Keratinocyte (primary cell): Measurements from ENCODE around the gene WRNIP1. TPM values are rescaled to one million over a fixed set of nuclear protein-coding genes. Genes with fewer than 3 reads are reported as not detected.

Source experiments
- DNase-seq: peaks from one replicate; pipeline ENCODE4 v3.0.0-alpha.2; 2011; ENCODE audit warnings: low read depth, missing footprints, low spot score
- FAIRE-seq: peaks from 2 replicates; lab custom pipeline; 2011; peaks lifted over from hg19 to GRCh38; lab: Jason Lieb, UNC
- H2AFZ ChIP-seq: 2 replicates; pipeline ENCODE4 v1.6.0; 2012; ENCODE audit warnings: low read length, control low read depth, inconsistent platforms; ENCODE audit not compliant: control insufficient read depth
- H3K27ac ChIP-seq: 2 replicates; pipeline ENCODE4 v1.5.1; 2011; ENCODE audit warnings: low read length; ENCODE audit not compliant: control insufficient read depth, insufficient read depth
- H3K27me3 ChIP-seq: 3 replicates; pipeline ENCODE4 v1.6.0; 2011; ENCODE audit warnings: low read length; ENCODE audit not compliant: control insufficient read depth, insufficient read depth; ENCODE audit errors: extremely low read depth
- H3K36me3 ChIP-seq, 2 experiments: 2 replicates in 1 of 2; 3 replicates in 1 of 2; pipeline ENCODE4 v1.5.1; 2011; ENCODE audit warnings: low read length in 2 of 2, mild to moderate bottlenecking in 1 of 2; ENCODE audit not compliant: control insufficient read depth in 2 of 2, insufficient read depth in 2 of 2; ENCODE audit errors: extremely low read depth in 1 of 2
- H3K4me1 ChIP-seq: 3 replicates; pipeline ENCODE4 v1.5.1; 2011; ENCODE audit warnings: low read length; ENCODE audit not compliant: control insufficient read depth, insufficient read depth; ENCODE audit errors: extremely low read depth
- H3K4me2 ChIP-seq: 3 replicates; pipeline ENCODE4 v1.6.0; 2011; ENCODE audit warnings: low read depth, low read length; ENCODE audit not compliant: control insufficient read depth, insufficient read depth; ENCODE audit errors: extremely low read depth
- H3K4me3 ChIP-seq, 3 experiments: fragments of 200-600 bp in 1 of 3; sonication (generic) in 1 of 3; 2 replicates in 2 of 3; 3 replicates in 1 of 3; pipeline ENCODE4 v1.5.1; 2011 to 2016; ENCODE audit warnings: low read length in 3 of 3, mild to moderate bottlenecking in 3 of 3, control low read depth in 2 of 3, inconsistent platforms in 1 of 3, low read depth in 1 of 3, mixed read lengths in 1 of 3, mixed run types in 1 of 3, moderate library complexity in 1 of 3; ENCODE audit not compliant: control insufficient read depth in 2 of 3, insufficient read depth in 2 of 3; ENCODE audit errors: extremely low read depth in 1 of 3
- H3K79me2 ChIP-seq: 2 replicates; pipeline ENCODE4 v1.6.0; 2012; ENCODE audit warnings: low read length; ENCODE audit not compliant: control insufficient read depth, insufficient read depth
- H3K9ac ChIP-seq: 3 replicates; pipeline ENCODE4 v1.6.0; 2011; ENCODE audit warnings: low read length; ENCODE audit not compliant: control insufficient read depth, insufficient read depth; ENCODE audit errors: extremely low read depth
- H3K9me1 ChIP-seq: 3 replicates; pipeline ENCODE4 v1.6.0; 2011; ENCODE audit warnings: low read length; ENCODE audit not compliant: control insufficient read depth, insufficient read depth; ENCODE audit errors: extremely low read depth
- H3K9me3 ChIP-seq: 2 replicates; pipeline ENCODE4 v1.5.1; 2012; ENCODE audit warnings: low read depth, low read length; ENCODE audit not compliant: control insufficient read depth
- H4K20me1 ChIP-seq: 3 replicates; pipeline ENCODE4 v1.6.0; 2011; ENCODE audit warnings: low read length; ENCODE audit not compliant: control insufficient read depth, insufficient read depth; ENCODE audit errors: extremely low read depth
- EZH2 ChIP-seq: IDR thresholded peaks from one replicate; pipeline ENCODE4 v1.6.1; 2012; ENCODE audit warnings: inconsistent platforms, mild to moderate bottlenecking, low read length, moderate library complexity
- dilution Hi-C: fragments of 300-500 bp; cut with MboI; formaldehyde crosslinking; loops from one replicate; pipeline ENCODE4 v1.7.0; 2020; ENCODE audit warnings: low sequenced_read_pairs; ENCODE audit not compliant: extremely low pct_ligation_motif_present
- polyA plus RNA-seq, 5 experiments: library from polyadenylated mRNA; depleted of rRNA in 3 of 5; stranded (reverse) in 3 of 5; stranded (forward) in 1 of 5; unstranded in 1 of 5; fragments of >200 nt; gene quantifications; 1 replicate in 1 of 5; 2 replicates in 3 of 5; 3 replicates in 1 of 5; pipeline versions ENCODE4 v1.2.1 to v1.2.3, GENCODE V29; 2011 to 2012; ENCODE audit warnings: missing spikeins in 2 of 5, low read depth in 1 of 5, low replicate concordance in 1 of 5
- TF ChIP-seq, protein P1 (sequence below), 3 experiments: IDR thresholded peaks in 1 of 3; conservative IDR thresholded peaks in 1 of 3; optimal IDR thresholded peaks in 1 of 3; 2 replicates in 2 of 3; 3 replicates in 1 of 3; pipeline versions ENCODE3 to v1.5.1; 2011; ENCODE audit warnings: low read length in 3 of 3, mild to moderate bottlenecking in 3 of 3, moderate library complexity in 2 of 3, control low read depth in 1 of 3, inconsistent platforms in 1 of 3; ENCODE audit not compliant: insufficient read depth in 2 of 3; ENCODE audit errors: extremely low read depth in 1 of 3

The WRNIP1 gene
- polyA plus RNA-seq, 1 donor (not counting 4 experiments of a cell fraction or from before 2014, with no cell fraction given) = 52.3 TPM

DNA sequence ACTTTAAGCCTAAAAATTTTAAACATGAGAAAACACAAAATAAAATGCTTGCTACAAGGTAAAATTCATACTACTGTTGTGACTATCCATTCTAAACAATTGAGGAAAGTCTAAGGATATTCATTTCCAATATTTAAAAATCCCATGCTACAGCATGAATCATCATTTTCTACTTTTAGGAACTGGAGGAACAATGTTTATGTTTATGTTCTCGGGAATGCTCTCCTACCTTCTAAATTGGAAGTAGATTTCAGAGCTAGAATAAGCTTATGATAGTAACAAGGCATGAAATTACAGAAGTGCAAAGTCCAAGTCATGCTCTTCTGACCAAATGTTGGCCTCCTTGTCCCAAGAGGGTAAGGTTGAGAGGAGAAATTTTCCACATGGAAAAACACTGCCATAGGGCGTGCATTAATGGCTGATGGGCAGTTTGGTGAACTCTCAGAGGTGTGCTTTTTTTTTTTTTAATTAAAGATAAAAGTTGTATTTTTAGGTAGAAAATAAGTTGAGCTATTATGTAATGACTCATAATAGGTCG, 8.4 kb upstream of the WRNIP1 start:
- dilution Hi-C loops = no loop called here
- H3K4me3 ChIP-seq = no peak overlapping the region
- H3K9me1 ChIP-seq = no peaks in the 10 kb centered on the region
- H2AFZ ChIP-seq = no peak overlapping the region
- H3K4me1 ChIP-seq = no peaks in the 10 kb centered on the region
- no peaks in the 10 kb centered on the region for H3K27me3 ChIP-seq
- no peak overlapping the region for H3K27ac ChIP-seq
- no peak overlapping the region for H3K9ac ChIP-seq
- H3K79me2 ChIP-seq = no peaks in the 10 kb centered on the region
- no peaks in the 10 kb centered on the region for H3K36me3 ChIP-seq
- TF ChIP-seq EZH2 = no peak
- TF ChIP-seq, protein P1, sequence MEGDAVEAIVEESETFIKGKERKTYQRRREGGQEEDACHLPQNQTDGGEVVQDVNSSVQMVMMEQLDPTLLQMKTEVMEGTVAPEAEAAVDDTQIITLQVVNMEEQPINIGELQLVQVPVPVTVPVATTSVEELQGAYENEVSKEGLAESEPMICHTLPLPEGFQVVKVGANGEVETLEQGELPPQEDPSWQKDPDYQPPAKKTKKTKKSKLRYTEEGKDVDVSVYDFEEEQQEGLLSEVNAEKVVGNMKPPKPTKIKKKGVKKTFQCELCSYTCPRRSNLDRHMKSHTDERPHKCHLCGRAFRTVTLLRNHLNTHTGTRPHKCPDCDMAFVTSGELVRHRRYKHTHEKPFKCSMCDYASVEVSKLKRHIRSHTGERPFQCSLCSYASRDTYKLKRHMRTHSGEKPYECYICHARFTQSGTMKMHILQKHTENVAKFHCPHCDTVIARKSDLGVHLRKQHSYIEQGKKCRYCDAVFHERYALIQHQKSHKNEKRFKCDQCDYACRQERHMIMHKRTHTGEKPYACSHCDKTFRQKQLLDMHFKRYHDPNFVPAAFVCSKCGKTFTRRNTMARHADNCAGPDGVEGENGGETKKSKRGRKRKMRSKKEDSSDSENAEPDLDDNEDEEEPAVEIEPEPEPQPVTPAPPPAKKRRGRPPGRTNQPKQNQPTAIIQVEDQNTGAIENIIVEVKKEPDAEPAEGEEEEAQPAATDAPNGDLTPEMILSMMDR (optimal IDR thresholded peaks at IDR 0.05 in 1 of 3, IDR thresholded peaks at IDR 0.05 in 1 of 3, conservative IDR thresholded peaks at IDR 0.05 in 1 of 3; ENCODE audit: extremely low read depth in 1 of 3, insufficient read depth in 2 of 3, low read length in 3 of 3) = no peak
- DNase-seq (no peak), FAIRE-seq (no peak)
- no peaks in the 10 kb centered on the region for H4K20me1 ChIP-seq
- H3K9me3 ChIP-seq = no peaks in the 10 kb centered on the region
- H3K4me2 ChIP-seq = no peak overlapping the region

DNA sequence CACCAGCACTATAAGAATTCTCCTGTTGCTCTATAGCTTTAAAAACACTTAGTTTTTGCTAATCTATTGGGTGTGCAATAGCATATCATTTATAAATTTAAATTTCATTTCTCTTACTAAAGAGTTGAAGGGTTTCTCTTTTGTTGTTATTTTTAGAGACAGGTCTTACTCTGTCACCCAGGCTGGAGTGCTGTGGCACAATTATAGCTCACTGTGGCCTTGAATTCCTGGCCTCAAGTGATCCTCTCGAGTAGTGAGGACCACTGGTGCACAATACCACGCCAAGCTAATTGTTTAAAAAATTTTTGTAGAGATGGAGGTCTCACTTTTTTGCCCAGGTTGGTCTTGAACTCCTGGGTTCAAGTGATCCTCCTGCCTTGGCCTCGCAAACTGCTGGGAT, 6.2 kb upstream of the WRNIP1 start:
- no peaks in the 10 kb centered on the region for H3K27me3 ChIP-seq
- H4K20me1 ChIP-seq = no peaks in the 10 kb centered on the region
- H3K4me3 ChIP-seq = no peak overlapping the region
- H3K79me2 ChIP-seq = no peaks in the 10 kb centered on the region
- dilution Hi-C loops = no loop called here
- peaks cover under 1% of the 10 kb centered on the region for H3K4me1 ChIP-seq
- TF ChIP-seq, protein P1 (optimal IDR thresholded peaks at IDR 0.05 in 1 of 3, IDR thresholded peaks at IDR 0.05 in 1 of 3, conservative IDR thresholded peaks at IDR 0.05 in 1 of 3; ENCODE audit: extremely low read depth in 1 of 3, insufficient read depth in 2 of 3, low read length in 3 of 3) = no peak
- no peak for TF ChIP-seq EZH2
- no peaks in the 10 kb centered on the region for H3K36me3 ChIP-seq
- H3K9me3 ChIP-seq = no peaks in the 10 kb centered on the region
- DNase-seq (no peak), FAIRE-seq (no peak)
- no peak overlapping the region for H3K4me2 ChIP-seq
- no peak overlapping the region for H3K9ac ChIP-seq
- no peak overlapping the region for H2AFZ ChIP-seq
- no peak overlapping the region for H3K27ac ChIP-seq
- no peaks in the 10 kb centered on the region for H3K9me1 ChIP-seq
